ENCODE measurements around the gene GAB2.

Gene GAB2

DNA sequence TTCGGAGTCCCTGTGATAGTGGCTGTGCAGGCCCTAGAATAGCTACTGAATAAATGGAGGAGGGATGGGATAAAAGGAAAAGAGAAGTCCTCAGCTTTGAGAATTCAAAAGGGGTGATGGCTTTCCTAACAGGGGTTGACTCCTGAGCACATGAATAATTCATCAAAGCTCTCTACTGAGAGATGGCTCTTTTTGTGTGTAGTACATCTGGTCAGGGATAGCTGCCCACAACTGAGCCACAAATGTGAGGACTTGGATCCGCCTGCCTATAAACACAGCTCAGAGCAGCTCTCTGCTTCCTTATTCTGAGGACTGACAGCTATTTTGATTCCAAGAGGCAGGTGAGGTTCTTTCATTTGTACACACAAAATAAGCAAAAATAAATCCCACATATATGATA lies 146.6 kb downstream of the GAB2 start:
- DNase-seq = no peak
- TF ChIP-seq, protein P1, sequence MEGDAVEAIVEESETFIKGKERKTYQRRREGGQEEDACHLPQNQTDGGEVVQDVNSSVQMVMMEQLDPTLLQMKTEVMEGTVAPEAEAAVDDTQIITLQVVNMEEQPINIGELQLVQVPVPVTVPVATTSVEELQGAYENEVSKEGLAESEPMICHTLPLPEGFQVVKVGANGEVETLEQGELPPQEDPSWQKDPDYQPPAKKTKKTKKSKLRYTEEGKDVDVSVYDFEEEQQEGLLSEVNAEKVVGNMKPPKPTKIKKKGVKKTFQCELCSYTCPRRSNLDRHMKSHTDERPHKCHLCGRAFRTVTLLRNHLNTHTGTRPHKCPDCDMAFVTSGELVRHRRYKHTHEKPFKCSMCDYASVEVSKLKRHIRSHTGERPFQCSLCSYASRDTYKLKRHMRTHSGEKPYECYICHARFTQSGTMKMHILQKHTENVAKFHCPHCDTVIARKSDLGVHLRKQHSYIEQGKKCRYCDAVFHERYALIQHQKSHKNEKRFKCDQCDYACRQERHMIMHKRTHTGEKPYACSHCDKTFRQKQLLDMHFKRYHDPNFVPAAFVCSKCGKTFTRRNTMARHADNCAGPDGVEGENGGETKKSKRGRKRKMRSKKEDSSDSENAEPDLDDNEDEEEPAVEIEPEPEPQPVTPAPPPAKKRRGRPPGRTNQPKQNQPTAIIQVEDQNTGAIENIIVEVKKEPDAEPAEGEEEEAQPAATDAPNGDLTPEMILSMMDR (IDR thresholded peaks at IDR 0.05) = no peak

DNA sequence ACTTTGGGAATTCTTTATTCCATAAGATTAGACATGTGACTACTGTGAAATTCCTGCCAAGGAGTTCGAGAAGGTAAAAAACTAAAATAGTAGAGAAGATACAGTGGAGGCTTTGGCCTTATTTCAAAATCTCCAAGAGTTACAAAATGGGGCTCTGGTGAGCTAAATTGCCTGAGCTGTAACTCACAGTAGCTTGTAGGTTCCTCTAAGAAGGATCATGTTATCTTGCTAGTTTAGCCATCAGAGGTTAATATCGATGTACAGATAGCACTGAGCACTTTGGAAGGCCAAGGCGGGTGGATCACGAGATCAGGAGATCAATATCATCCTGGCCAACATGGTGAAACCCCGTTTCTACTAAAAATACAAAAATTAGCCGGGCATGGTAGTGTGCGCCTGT lies 147.8 kb downstream of the GAB2 start:
- Mint-ChIP-seq H3K36me3 (ENCODE audit: low read depth) (peaks cover 39% of the 10 kb centered on the region), H3K9me3 (peaks cover 30% of the 10 kb centered on the region), H3K27ac (no peak overlapping the region), H3K4me3 (no peak overlapping the region), H3K27me3 (ENCODE audit: low read depth, poor library complexity) (no peaks in the 10 kb centered on the region), H3K4me1 (peaks cover 38% of the 10 kb centered on the region)
- TF ChIP-seq, protein P1 (IDR thresholded peaks at IDR 0.05) = no peak
- no peak for DNase-seq

More for the DNA sequence above, 146.6 kb downstream of the GAB2 start:
- H3K36me3 Mint-ChIP-seq (ENCODE audit: low read depth) = peaks cover 39% of the 10 kb centered on the region
- peaks cover 30% of the 10 kb centered on the region for H3K9me3 Mint-ChIP-seq
- H3K4me3 Mint-ChIP-seq = no peak overlapping the region
- H3K27ac Mint-ChIP-seq = no peak overlapping the region
- no peaks in the 10 kb centered on the region for H3K27me3 Mint-ChIP-seq (ENCODE audit: low read depth, poor library complexity)
- peaks cover 29% of the 10 kb centered on the region for H3K4me1 Mint-ChIP-seq

DNA sequence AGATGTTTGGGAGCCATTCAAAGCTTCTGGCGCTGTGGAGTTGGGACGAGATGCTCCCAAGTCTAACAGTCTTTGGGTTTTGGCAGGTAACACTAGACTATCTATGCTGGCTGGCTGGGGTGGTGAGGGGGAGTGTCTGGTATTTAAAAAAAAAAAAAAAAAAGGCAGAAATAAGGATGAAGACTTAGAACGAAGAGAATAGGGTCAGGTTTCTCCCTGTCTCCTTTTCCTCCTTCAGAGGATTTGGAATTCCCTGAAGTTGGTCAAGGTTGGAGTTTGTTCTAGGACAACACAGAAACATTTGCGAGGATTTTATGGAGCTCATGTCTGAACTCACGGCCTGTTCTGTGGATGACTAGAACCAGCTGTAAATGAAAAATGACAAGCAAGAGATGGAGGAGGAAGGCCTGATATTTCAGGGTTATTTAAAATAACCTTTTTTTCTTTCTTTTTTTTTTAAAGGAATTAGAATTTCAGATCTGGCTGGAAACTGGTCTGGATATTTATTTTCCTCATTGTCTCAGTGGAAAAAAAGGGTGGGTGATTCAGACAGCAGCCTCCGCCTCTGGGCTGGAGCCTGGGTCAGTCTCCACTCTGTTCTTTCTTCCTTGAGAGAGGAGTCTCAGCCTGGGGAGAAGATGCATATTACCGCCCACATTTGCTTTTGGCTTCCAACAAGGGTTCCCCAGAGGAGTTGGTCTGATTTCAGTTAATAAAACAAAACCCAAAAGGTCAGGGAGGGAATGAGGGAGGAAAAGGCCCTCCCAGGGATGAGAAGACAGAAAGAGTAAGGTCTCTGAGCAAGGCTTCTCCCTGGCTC lies 148.8 kb downstream of the GAB2 start:
- Mint-ChIP-seq H3K27ac (peak overlapping the region; percentile 56), H3K4me3 (no peak overlapping the region)
- TF ChIP-seq, protein P1 (IDR thresholded peaks at IDR 0.05) = no peak

DNA sequence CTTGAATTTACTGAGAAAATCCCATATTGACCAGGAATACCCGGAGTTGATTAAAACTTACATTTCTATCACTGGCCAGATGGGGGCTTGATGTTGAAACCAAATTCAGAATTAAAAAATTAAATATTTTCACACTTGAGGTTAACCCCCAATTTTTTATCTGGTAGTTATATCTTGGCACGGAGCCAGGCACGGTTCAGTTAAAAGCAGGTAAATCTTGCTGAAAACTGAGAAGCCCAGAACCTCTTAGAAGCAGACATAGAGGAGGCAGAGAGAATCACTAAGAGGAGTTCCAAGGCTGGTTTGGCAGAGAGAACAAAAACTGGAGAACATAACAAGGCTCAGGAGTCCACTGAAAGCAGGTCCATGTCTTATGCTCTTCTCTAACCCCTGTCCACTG lies 151.2 kb downstream of the GAB2 start:
- DNase-seq = no peak
- peaks cover 59% of the 10 kb centered on the region for H3K4me1 Mint-ChIP-seq
- H3K4me3 Mint-ChIP-seq = no peak overlapping the region
- peaks cover 3% of the 10 kb centered on the region for H3K27me3 Mint-ChIP-seq (ENCODE audit: low read depth, poor library complexity)
- H3K9me3 Mint-ChIP-seq = peaks cover 3% of the 10 kb centered on the region
- TF ChIP-seq, protein P1 (IDR thresholded peaks at IDR 0.05) = no peak
- peaks cover 8% of the 10 kb centered on the region for H3K36me3 Mint-ChIP-seq (ENCODE audit: low read depth)
- peak overlapping the region; percentile 87 for H3K27ac Mint-ChIP-seq

More for the DNA sequence above, 148.8 kb downstream of the GAB2 start:
- H3K27me3 Mint-ChIP-seq (ENCODE audit: low read depth, poor library complexity) = no peaks in the 10 kb centered on the region
- peaks cover 27% of the 10 kb centered on the region for H3K9me3 Mint-ChIP-seq
- H3K4me1 Mint-ChIP-seq = peaks cover 42% of the 10 kb centered on the region
- H3K36me3 Mint-ChIP-seq (ENCODE audit: low read depth) = peaks cover 31% of the 10 kb centered on the region
- no peak for DNase-seq

DNA sequence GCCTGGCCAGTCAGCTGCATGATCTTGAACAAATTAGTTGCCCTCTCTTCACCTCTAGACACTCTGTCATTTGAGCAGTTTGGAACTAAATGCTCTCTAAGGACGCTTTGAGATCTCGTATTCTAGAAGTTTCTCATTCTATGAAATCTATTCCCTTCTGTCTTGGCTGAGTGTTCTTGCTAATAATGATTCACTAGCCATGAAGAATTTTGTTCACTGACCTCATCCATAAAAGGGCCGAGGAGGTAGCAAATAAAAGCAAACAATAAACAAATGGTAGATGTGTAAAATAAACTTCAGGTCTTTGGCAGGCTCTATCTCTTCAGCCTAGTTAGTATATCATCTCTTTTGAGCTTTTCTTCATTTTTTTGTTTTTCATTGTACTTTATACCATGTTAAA lies 152.3 kb downstream of the GAB2 start:
- Mint-ChIP-seq H3K4me1 (peaks cover 70% of the 10 kb centered on the region), H3K36me3 (ENCODE audit: low read depth) (no peaks in the 10 kb centered on the region), H3K27ac (peak overlapping the region; percentile 39), H3K9me3 (no peaks in the 10 kb centered on the region), H3K4me3 (no peak overlapping the region), H3K27me3 (ENCODE audit: low read depth, poor library complexity) (peaks cover 8% of the 10 kb centered on the region)
- TF ChIP-seq, protein P1 (IDR thresholded peaks at IDR 0.05) = no peak
- no peak for DNase-seq

DNA sequence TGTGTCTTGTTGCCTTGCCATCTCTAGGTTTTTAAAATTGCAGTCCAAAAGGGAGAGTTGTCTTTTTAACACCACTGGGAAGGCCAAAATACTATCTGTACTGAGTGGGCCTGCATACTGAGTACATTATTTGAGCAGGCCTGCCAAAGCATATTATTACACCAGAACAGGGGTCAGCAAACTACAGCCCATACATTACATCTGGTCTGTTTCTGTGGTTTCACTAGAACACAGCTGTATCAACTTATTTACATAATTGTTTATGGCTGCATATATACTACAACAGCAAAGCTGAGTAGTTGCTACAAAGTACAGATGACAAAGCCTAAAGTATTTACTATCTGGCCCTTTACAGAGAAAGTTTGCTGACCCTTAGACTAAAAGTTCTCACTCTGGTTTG lies 154.9 kb downstream of the GAB2 start:
- Mint-ChIP-seq H3K27me3 (ENCODE audit: low read depth, poor library complexity) (peaks cover 8% of the 10 kb centered on the region), H3K9me3 (no peaks in the 10 kb centered on the region), H3K4me3 (no peak overlapping the region), H3K36me3 (ENCODE audit: low read depth) (no peaks in the 10 kb centered on the region), H3K27ac (peak overlapping the region; percentile 20), H3K4me1 (peaks cover 63% of the 10 kb centered on the region)
- DNase-seq = no peak
- TF ChIP-seq, protein P1 (IDR thresholded peaks at IDR 0.05) = no peak

Measured in nephron progenitor cell (in vitro differentiated cells).